Sigmoid colon (tissue), 7 donors: Measurements from ENCODE around the gene TLR8. TPM values are rescaled to one million over a fixed set of nuclear protein-coding genes. Genes with fewer than 3 reads are reported as not detected.

Source experiments
- DNase-seq: peaks from one replicate; pipeline ENCODE4 v3.0.0-alpha.2; 2019
- H3K27ac ChIP-seq, 4 donors: fragments of 200-600 bp; sonication (generic); one replicate each; pipeline ENCODE4 v1.5.1; 2016 to 2019; ENCODE audit warnings: mild to moderate bottlenecking in 1 of 4
- H3K27me3 ChIP-seq, 3 donors: fragments of 200-600 bp; sonication (generic); one replicate each; pipeline ENCODE4 v1.5.1; 2019; ENCODE audit warnings: mild to moderate bottlenecking in 1 of 3
- H3K36me3 ChIP-seq, 4 donors: fragments of 200-600 bp; sonication (generic); one replicate each; pipeline ENCODE4 v1.5.1; 2016 to 2019
- H3K4me1 ChIP-seq, 4 donors: fragments of 200-600 bp; sonication (generic); one replicate each; pipeline ENCODE4 v1.5.1; 2017 to 2019
- H3K4me3 ChIP-seq, 4 donors: fragments of 200-600 bp; sonication (generic); one replicate each; pipeline ENCODE4 v1.5.1; 2017 to 2019; ENCODE audit warnings: mild to moderate bottlenecking in 2 of 4, moderate library complexity in 1 of 4
- H3K9me3 ChIP-seq, 4 donors: fragments of 200-600 bp in 3 of 4; sonication (generic) in 3 of 4; one replicate each; pipeline versions ENCODE4 v1.5.1 to v1.6.1; 2013 to 2019
- CTCF ChIP-seq, 4 experiments: fragments of 450-650 bp in 3 of 4; fragments of 200-600 bp in 1 of 4; IDR thresholded peaks; one replicate each; pipeline ENCODE4 v1.5.1; 2016 to 2019; ENCODE audit warnings: antibody characterized with exemption in 4 of 4, mild to moderate bottlenecking in 3 of 4, moderate library complexity in 2 of 4
- EP300 ChIP-seq, 4 donors: sonication (generic); formaldehyde crosslinking; IDR thresholded peaks; one replicate each; pipeline ENCODE4 v1.6.1; 2017; ENCODE audit warnings: antibody characterized with exemption in 4 of 4
- POLR2A ChIP-seq, 2 donors: fragments of 450-650 bp; IDR thresholded peaks; one replicate each; pipeline ENCODE4 v1.6.1; 2016; ENCODE audit warnings: antibody characterized with exemption in 2 of 2, mild to moderate bottlenecking in 2 of 2, moderate library complexity in 2 of 2
- POLR2AphosphoS5 ChIP-seq, 4 donors: sonication (generic); formaldehyde crosslinking; IDR thresholded peaks; one replicate each; pipeline ENCODE4 v1.6.1; 2017; ENCODE audit warnings: antibody characterized with exemption in 4 of 4
- WGBS, 2 donors: extraction: QIAGEN DNeasy Blood & Tissue Kit; methylation state at CpG; one replicate each; pipeline ENCODE4 v1.1.7; 2013; 5-methylcytosine and 5-hydroxymethylcytosine counted together
- intact Hi-C: fragments of 100-400 bp; cut with DNase I; formaldehyde crosslinking; loops from one replicate; pipeline ENCODE4 v1.15.1; 2023
- polyA plus RNA-seq, 3 donors: library from polyadenylated mRNA; stranded (reverse); fragments of 200-250 nt; gene quantifications; one replicate each; pipeline ENCODE4 v1.2.3, GENCODE V29; 2013
- total RNA-seq, 4 donors: library from RNA; depleted of rRNA; stranded (reverse); fragments of >200 nt; gene quantifications; one replicate each; pipeline ENCODE4 v1.1.0, GENCODE V29; 2016
- donor health status: healthy with polysubstance abuse.
- donor health status: Bipolar disorder and iron deficiency.
- donor health status: healthy.

TLR8 gene
- total and polyA plus RNA-seq, 7 donors = 0.28 to 3.0 (median 1.7) TPM

GRCh38 chrX:12878536-12878935, 27.9 kb upstream of the TLR8 start:
- Histone ChIP-seq H3K9me3 (no peaks in the 10 kb centered on the region), H3K4me1 (peaks cover 0 to 10% (median 0%) of the 10 kb centered on the region in 4 donors), H3K27ac (no peak overlapping the region), H3K4me3 (no peak overlapping the region), H3K27me3 (no peaks in the 10 kb centered on the region), H3K36me3 (no peaks in the 10 kb centered on the region)
- TF ChIP-seq EP300 (IDR thresholded peaks at IDR 0.05) (no peak), CTCF (IDR thresholded peaks at IDR 0.05) (no peak), POLR2A (IDR thresholded peaks at IDR 0.05) (no peak)
- DNase-seq = no peak
- WGBS, 2 donors = 86 to 100% methylated on average over 1 of the region's 1 CpG
- intact Hi-C loops = no loop called here

- no peak for DNase-seq
- TF ChIP-seq EP300 (IDR thresholded peaks at IDR 0.05) (no peak), POLR2AphosphoS5 (IDR thresholded peaks at IDR 0.05) (no peak), POLR2A (IDR thresholded peaks at IDR 0.05) (no peak), CTCF (IDR thresholded peaks at IDR 0.05) (no peak)
- Histone ChIP-seq H3K4me3 (no peak overlapping the region), H3K27ac (no peak overlapping the region), H3K27me3 (no peaks in the 10 kb centered on the region), H3K4me1 (peaks cover 0 to 3% (median 0%) of the 10 kb centered on the region in 4 donors), H3K9me3 (no peaks in the 10 kb centered on the region), H3K36me3 (no peaks in the 10 kb centered on the region)
- intact Hi-C loops = no loop called here
- WGBS, 2 donors = 77 to 89% methylated on average over 2 of the region's 2 CpGs
Observed at GRCh38 chrX:12881914-12882313, 24.5 kb upstream of the TLR8 start.

DNA sequence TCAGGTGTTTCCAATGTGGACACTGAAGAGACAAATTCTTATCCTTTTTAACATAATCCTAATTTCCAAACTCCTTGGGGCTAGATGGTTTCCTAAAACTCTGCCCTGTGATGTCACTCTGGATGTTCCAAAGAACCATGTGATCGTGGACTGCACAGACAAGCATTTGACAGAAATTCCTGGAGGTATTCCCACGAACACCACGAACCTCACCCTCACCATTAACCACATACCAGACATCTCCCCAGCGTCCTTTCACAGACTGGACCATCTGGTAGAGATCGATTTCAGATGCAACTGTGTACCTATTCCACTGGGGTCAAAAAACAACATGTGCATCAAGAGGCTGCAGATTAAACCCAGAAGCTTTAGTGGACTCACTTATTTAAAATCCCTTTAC, 20.9 kb upstream of the TLR8 start:
- H3K4me3 ChIP-seq = no peak overlapping the region
- H3K36me3 ChIP-seq = no peaks in the 10 kb centered on the region
- no peaks in the 10 kb centered on the region for H3K9me3 ChIP-seq
- H3K4me1 ChIP-seq = no peaks in the 10 kb centered on the region
- intact Hi-C loops = no loop called here
- no peaks in the 10 kb centered on the region for H3K27me3 ChIP-seq
- DNase-seq = no peak
- TF ChIP-seq POLR2A (IDR thresholded peaks at IDR 0.05) = no peak
- no peak for TF ChIP-seq POLR2AphosphoS5 (IDR thresholded peaks at IDR 0.05)
- no peak for TF ChIP-seq EP300 (IDR thresholded peaks at IDR 0.05)
- TF ChIP-seq CTCF (IDR thresholded peaks at IDR 0.05) = no peak
- no peak overlapping the region for H3K27ac ChIP-seq
- 74 to 78% methylated on average over 5 of the region's 5 CpGs for WGBS, 2 donors

DNA sequence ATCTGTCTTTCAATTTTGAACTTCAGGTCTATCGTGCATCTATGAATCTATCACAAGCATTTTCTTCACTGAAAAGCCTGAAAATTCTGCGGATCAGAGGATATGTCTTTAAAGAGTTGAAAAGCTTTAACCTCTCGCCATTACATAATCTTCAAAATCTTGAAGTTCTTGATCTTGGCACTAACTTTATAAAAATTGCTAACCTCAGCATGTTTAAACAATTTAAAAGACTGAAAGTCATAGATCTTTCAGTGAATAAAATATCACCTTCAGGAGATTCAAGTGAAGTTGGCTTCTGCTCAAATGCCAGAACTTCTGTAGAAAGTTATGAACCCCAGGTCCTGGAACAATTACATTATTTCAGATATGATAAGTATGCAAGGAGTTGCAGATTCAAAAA, 19.9 kb upstream of the TLR8 start:
- no peaks in the 10 kb centered on the region for H3K27me3 ChIP-seq
- no peaks in the 10 kb centered on the region for H3K36me3 ChIP-seq
- no peaks in the 10 kb centered on the region for H3K4me1 ChIP-seq
- H3K27ac ChIP-seq = no peak overlapping the region
- H3K9me3 ChIP-seq = no peaks in the 10 kb centered on the region
- no peak for TF ChIP-seq CTCF (IDR thresholded peaks at IDR 0.05)
- no peak for TF ChIP-seq EP300 (IDR thresholded peaks at IDR 0.05)
- no peak for TF ChIP-seq POLR2A (IDR thresholded peaks at IDR 0.05)
- no peak for TF ChIP-seq POLR2AphosphoS5 (IDR thresholded peaks at IDR 0.05)
- intact Hi-C loops = no loop called here
- no peak for DNase-seq
- WGBS, 2 donors = 88 to 96% methylated on average over 3 of the region's 3 CpGs
- no peak overlapping the region for H3K4me3 ChIP-seq

DNA sequence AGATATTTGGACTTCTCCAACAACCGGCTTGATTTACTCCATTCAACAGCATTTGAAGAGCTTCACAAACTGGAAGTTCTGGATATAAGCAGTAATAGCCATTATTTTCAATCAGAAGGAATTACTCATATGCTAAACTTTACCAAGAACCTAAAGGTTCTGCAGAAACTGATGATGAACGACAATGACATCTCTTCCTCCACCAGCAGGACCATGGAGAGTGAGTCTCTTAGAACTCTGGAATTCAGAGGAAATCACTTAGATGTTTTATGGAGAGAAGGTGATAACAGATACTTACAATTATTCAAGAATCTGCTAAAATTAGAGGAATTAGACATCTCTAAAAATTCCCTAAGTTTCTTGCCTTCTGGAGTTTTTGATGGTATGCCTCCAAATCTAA, 19.3 kb upstream of the TLR8 start:
- Histone ChIP-seq H3K27me3 (no peaks in the 10 kb centered on the region), H3K4me1 (no peaks in the 10 kb centered on the region), H3K27ac (no peak overlapping the region), H3K36me3 (no peaks in the 10 kb centered on the region), H3K9me3 (no peaks in the 10 kb centered on the region), H3K4me3 (no peak overlapping the region)
- intact Hi-C loops = no loop called here
- TF ChIP-seq CTCF (IDR thresholded peaks at IDR 0.05) (no peak), EP300 (IDR thresholded peaks at IDR 0.05) (no peak), POLR2AphosphoS5 (IDR thresholded peaks at IDR 0.05) (no peak)
- WGBS, 2 donors = 83 to 84% methylated on average over 2 of the region's 2 CpGs
- no peak for DNase-seq
